ENCODE measurements around the gene METTL14. TPM values are rescaled to one million over a fixed set of nuclear protein-coding genes. Genes with fewer than 3 reads are reported as not detected.

METTL14 gene
- 22.8 and 25.3 TPM in 2 replicates for polyA plus RNA-seq

GRCh38 chr4:118684873-118685811 is at the start of gene METTL14:
Gene METTL14, plus strand, starts transcription at chr4:118685392. Its CDS starts 143 bp downstream, at chr4:118685535.

Other genes with a start within 250 kb of the METTL14 start
- 0.73 and 5.2 TPM in 2 replicates for gene SEC24D, start 150.7 kb downstream of the METTL14 start, polyA plus RNA-seq
- 1.8 and 6.7 TPM in 2 replicates for gene SYNPO2, start 203.5 kb downstream of the METTL14 start, polyA plus RNA-seq

All from Purkinje cell (primary cell).